Mucosa of stomach (tissue), 1 donor: ENCODE measurements around the gene MGMT.

Experiments used
- H3K27me3 ChIP-seq: one replicate; pipeline ENCODE4 v1.7.0; 2013; ENCODE audit warnings: mild to moderate bottlenecking, low read length; ENCODE audit not compliant: control insufficient read depth, insufficient read depth
- H3K36me3 ChIP-seq: one replicate; pipeline ENCODE4 v1.7.0; 2013; ENCODE audit warnings: low read length; ENCODE audit not compliant: control insufficient read depth, insufficient read depth
- H3K4me1 ChIP-seq: one replicate; pipeline ENCODE4 v1.7.0; 2013; ENCODE audit warnings: mild to moderate bottlenecking, low read length; ENCODE audit not compliant: control insufficient read depth, insufficient read depth
- H3K4me3 ChIP-seq: one replicate; pipeline ENCODE4 v1.7.0; 2013; ENCODE audit warnings: low read length
- H3K9ac ChIP-seq: one replicate; pipeline ENCODE4 v1.7.0; 2013; ENCODE audit warnings: mild to moderate bottlenecking, low read length, moderate library complexity
- H3K9me3 ChIP-seq: one replicate; pipeline ENCODE4 v1.7.0; 2013; ENCODE audit warnings: mild to moderate bottlenecking, low read length, moderate library complexity; ENCODE audit not compliant: control insufficient read depth
- donor health status: Pancreatic carcinoma.

The MGMT gene

GRCh38 chr10:129544205-129545202 is 77.5 kb downstream of the MGMT start:
- no peak overlapping the region for H3K9ac ChIP-seq
- no peaks in the 10 kb centered on the region for H3K36me3 ChIP-seq
- H3K4me1 ChIP-seq: no peaks in the 10 kb centered on the region
- no peaks in the 10 kb centered on the region for H3K9me3 ChIP-seq
- H3K4me3 ChIP-seq: no peak overlapping the region
- H3K27me3 ChIP-seq: no peaks in the 10 kb centered on the region

GRCh38 chr10:129545261-129545660 is 78.2 kb downstream of the MGMT start:
- Histone ChIP-seq H3K9ac (no peak overlapping the region), H3K4me1 (no peaks in the 10 kb centered on the region), H3K4me3 (no peak overlapping the region), H3K36me3 (no peaks in the 10 kb centered on the region), H3K9me3 (no peaks in the 10 kb centered on the region), H3K27me3 (no peaks in the 10 kb centered on the region)

GRCh38 chr10:129546106-129546505 is 79.1 kb downstream of the MGMT start:
- Histone ChIP-seq H3K4me1 (no peaks in the 10 kb centered on the region), H3K9ac (no peak overlapping the region), H3K9me3 (no peaks in the 10 kb centered on the region), H3K4me3 (no peak overlapping the region), H3K36me3 (no peaks in the 10 kb centered on the region), H3K27me3 (no peaks in the 10 kb centered on the region)

- no peak overlapping the region for H3K9ac ChIP-seq
- no peaks in the 10 kb centered on the region for H3K27me3 ChIP-seq
- no peak overlapping the region for H3K4me3 ChIP-seq
- no peaks in the 10 kb centered on the region for H3K36me3 ChIP-seq
- H3K9me3 ChIP-seq: no peaks in the 10 kb centered on the region
- no peaks in the 10 kb centered on the region for H3K4me1 ChIP-seq
Observed at GRCh38 chr10:129547608-129548007, 80.6 kb downstream of the MGMT start.

- no peaks in the 10 kb centered on the region for H3K36me3 ChIP-seq
- H3K4me1 ChIP-seq: no peaks in the 10 kb centered on the region
- no peak overlapping the region for H3K9ac ChIP-seq
- H3K4me3 ChIP-seq: no peak overlapping the region
- H3K27me3 ChIP-seq: no peaks in the 10 kb centered on the region
- H3K9me3 ChIP-seq: no peaks in the 10 kb centered on the region
Observed at GRCh38 chr10:129548600-129548999, 81.6 kb downstream of the MGMT start.

GRCh38 chr10:129550076-129550475 is 83.0 kb downstream of the MGMT start:
- Histone ChIP-seq H3K4me1 (no peaks in the 10 kb centered on the region), H3K9ac (no peak overlapping the region), H3K9me3 (no peaks in the 10 kb centered on the region), H3K4me3 (no peak overlapping the region), H3K36me3 (no peaks in the 10 kb centered on the region), H3K27me3 (no peaks in the 10 kb centered on the region)

- no peaks in the 10 kb centered on the region for H3K4me1 ChIP-seq
- H3K9ac ChIP-seq: no peak overlapping the region
- H3K4me3 ChIP-seq: no peak overlapping the region
- no peaks in the 10 kb centered on the region for H3K27me3 ChIP-seq
- no peaks in the 10 kb centered on the region for H3K36me3 ChIP-seq
- H3K9me3 ChIP-seq: no peaks in the 10 kb centered on the region
Observed at GRCh38 chr10:129550658-129551057, 83.6 kb downstream of the MGMT start.

- no peak overlapping the region for H3K4me3 ChIP-seq
- no peaks in the 10 kb centered on the region for H3K4me1 ChIP-seq
- H3K36me3 ChIP-seq: no peaks in the 10 kb centered on the region
- no peaks in the 10 kb centered on the region for H3K27me3 ChIP-seq
- no peak overlapping the region for H3K9ac ChIP-seq
- H3K9me3 ChIP-seq: no peaks in the 10 kb centered on the region
Observed at GRCh38 chr10:129552119-129552518, 85.1 kb downstream of the MGMT start.

GRCh38 chr10:129553928-129554327 is 86.9 kb downstream of the MGMT start:
- Histone ChIP-seq H3K4me1 (no peaks in the 10 kb centered on the region), H3K4me3 (no peak overlapping the region), H3K9ac (no peak overlapping the region), H3K27me3 (no peaks in the 10 kb centered on the region), H3K9me3 (no peaks in the 10 kb centered on the region), H3K36me3 (no peaks in the 10 kb centered on the region)

- Histone ChIP-seq H3K4me1 (no peaks in the 10 kb centered on the region), H3K36me3 (no peaks in the 10 kb centered on the region), H3K4me3 (no peak overlapping the region), H3K27me3 (no peaks in the 10 kb centered on the region), H3K9me3 (no peaks in the 10 kb centered on the region), H3K9ac (no peak overlapping the region)
Observed at GRCh38 chr10:129556316-129556715, 89.3 kb downstream of the MGMT start.

- Histone ChIP-seq H3K36me3 (no peaks in the 10 kb centered on the region), H3K9ac (no peak overlapping the region), H3K27me3 (no peaks in the 10 kb centered on the region)
Observed at GRCh38 chr10:129560361-129560760, 93.3 kb downstream of the MGMT start.

GRCh38 chr10:129562487-129562886 is 95.4 kb downstream of the MGMT start:
- Histone ChIP-seq H3K9me3 (no peaks in the 10 kb centered on the region), H3K27me3 (no peaks in the 10 kb centered on the region), H3K4me3 (no peak overlapping the region), H3K4me1 (no peaks in the 10 kb centered on the region), H3K36me3 (no peaks in the 10 kb centered on the region), H3K9ac (no peak overlapping the region)

More at GRCh38 chr10:129560361-129560760, 93.3 kb downstream of the MGMT start:
- H3K4me3 ChIP-seq: no peak overlapping the region
- no peaks in the 10 kb centered on the region for H3K9me3 ChIP-seq
- H3K4me1 ChIP-seq: no peaks in the 10 kb centered on the region
